GM12878 (cell line): ENCODE results near the gene ALDH1L1. TPM values are rescaled to one million over a fixed set of nuclear protein-coding genes. Genes with fewer than 3 reads are reported as not detected.

Experiments used
- ATAC-seq: fragments of 200-7000 bp; cut with Tn5 transposase; 3 replicates; pipeline ENCODE4 v1.9.1; 2020; ENCODE audit warnings: mild to moderate bottlenecking, moderate library complexity
- BruUV-seq: library from RNA; stranded (reverse); fragments of 400-500 nt; replicated peaks from 2 replicates; lab custom pipeline; 2021; lab: Mats Ljungman, UMichigan
- CTCF ChIA-PET: fragments of 300-600 bp; sonication (Branson Sonifier 250); formaldehyde crosslinking; extraction: SDS; loops from one replicate; lab custom pipeline; 2021; ENCODE audit warnings: inconsistent platforms; lab: Yijun Ruan, JAX
- POLR2A ChIA-PET: fragments of 350-600 bp; formaldehyde crosslinking; extraction: SDS; loops from one replicate; lab custom pipeline; 2021; ENCODE audit warnings: inconsistent platforms; lab: Charles Lee
- RAD21 ChIA-PET: fragments of 300-600 bp; sonication (Branson Sonifier 250); formaldehyde crosslinking; loops from one replicate; lab custom pipeline; 2023; ENCODE audit warnings: antibody characterized with exemption; ENCODE audit not compliant: unreplicated experiment; lab: Charles Lee
- SMC1A ChIA-PET: fragments of 300-600 bp; sonication (Branson Sonifier 250); formaldehyde crosslinking; loops from one replicate; lab custom pipeline; 2023; ENCODE audit not compliant: unreplicated experiment, uncharacterized antibody; lab: Charles Lee
- DNase-seq: peaks from one replicate; pipeline ENCODE4 v3.0.0-alpha.2; 2011; ENCODE audit warnings: low read depth, low spot score
- FAIRE-seq: peaks from 3 replicates; lab custom pipeline; 2011; peaks lifted over from hg19 to GRCh38; lab: Jason Lieb, UNC
- H2AFZ ChIP-seq: 2 replicates; pipeline ENCODE4 v1.6.0; 2011; ENCODE audit warnings: low read depth, low read length, control low read depth; ENCODE audit not compliant: control insufficient read depth
- H3K27ac ChIP-seq: 2 replicates; pipeline ENCODE4 v1.5.1; 2011; ENCODE audit warnings: control low read depth; ENCODE audit not compliant: control insufficient read depth, insufficient read depth
- H3K27me3 ChIP-seq, 2 experiments: replicated peaks in 1 of 2; 2 replicates each; pipeline versions ENCODE4 v1.6.0 to v1.6.1; 2011; ENCODE audit warnings: low read length in 1 of 2; ENCODE audit not compliant: control insufficient read depth in 2 of 2, insufficient read depth in 2 of 2
- H3K36me3 ChIP-seq, 2 experiments: 2 replicates each; pipeline ENCODE4 v1.5.1; 2011; ENCODE audit warnings: low read length in 1 of 2; ENCODE audit not compliant: control insufficient read depth in 2 of 2, insufficient read depth in 2 of 2
- H3K4me1 ChIP-seq: 2 replicates; pipeline ENCODE4 v1.6.1; 2011; ENCODE audit warnings: mild to moderate bottlenecking, low read length, moderate library complexity, mixed read lengths; ENCODE audit not compliant: control insufficient read depth, insufficient read depth
- H3K4me2 ChIP-seq: 2 replicates; pipeline ENCODE4 v1.6.0; 2011; ENCODE audit warnings: control low read depth; ENCODE audit not compliant: control insufficient read depth, insufficient read depth
- H3K4me3 ChIP-seq: fragments of 200-600 bp; sonication (generic); 2 replicates; pipeline ENCODE4 v1.5.1; 2016
- H3K79me2 ChIP-seq: 2 replicates; pipeline ENCODE4 v1.6.0; 2011; ENCODE audit warnings: low read length; ENCODE audit not compliant: control insufficient read depth, insufficient read depth
- H3K9ac ChIP-seq: 2 replicates; pipeline ENCODE4 v1.8.0; 2011; ENCODE audit warnings: low read length, control low read depth, mixed read lengths; ENCODE audit not compliant: control insufficient read depth, insufficient read depth
- H3K9me3 ChIP-seq: replicated peaks from 3 replicates; pipeline ENCODE4 v1.5.1; 2011; ENCODE audit warnings: mild to moderate bottlenecking, low read length; ENCODE audit not compliant: control insufficient read depth, insufficient read depth
- H4K20me1 ChIP-seq: 2 replicates; pipeline ENCODE4 v1.6.0; 2011; ENCODE audit not compliant: control insufficient read depth, insufficient read depth
- EED ChIP-seq: sonication (generic); IDR thresholded peaks from 2 replicates; pipeline ENCODE4 v1.6.1; 2016; ENCODE audit warnings: antibody characterized with exemption, low read depth
- RAD21 ChIP-seq: IDR thresholded peaks from 2 replicates; pipeline ENCODE4 v1.6.1; 2011; ENCODE audit warnings: mild to moderate bottlenecking, low read depth, low read length, moderate library complexity; ENCODE audit not compliant: insufficient read depth
- SIN3A ChIP-seq: IDR thresholded peaks from 2 replicates; pipeline ENCODE4 v1.6.1; 2012; ENCODE audit warnings: low read depth, low read length, improper control_type of control experiment
- SMAD5 ChIP-seq: IDR thresholded peaks from 2 replicates; pipeline ENCODE4 v1.6.1; 2016; ENCODE audit warnings: antibody characterized with exemption, low read depth
- SMC3 ChIP-seq: IDR thresholded peaks from 2 replicates; pipeline ENCODE4 v1.6.1; 2011; ENCODE audit warnings: low read length, improper control_type of control experiment, borderline replicate concordance
- SREBF1 ChIP-seq: IDR thresholded peaks from 2 replicates; pipeline ENCODE4 v1.6.1; 2012; ENCODE audit warnings: mild to moderate bottlenecking, low read length
- WGBS: methylation state at CpG from one replicate; pipeline ENCODE4 v1.1.6; 2016; ENCODE audit warnings: low lambda C conversion rate; ENCODE audit not compliant: insufficient replicate concordance, insufficient coverage; ENCODE audit errors: missing lambda C conversion rate; 5-methylcytosine and 5-hydroxymethylcytosine counted together
- in situ Hi-C: fragments of 300-500 bp; cut with MboI; formaldehyde crosslinking; loops from 9 replicates; pipeline ENCODE4 v1.14.3; 2018; ENCODE audit warnings: mixed read lengths
- intact Hi-C: fragments of 100-400 bp; cut with micrococcal nuclease; formaldehyde crosslinking; loops from one replicate; pipeline ENCODE4 v1.14.2; 2022; ENCODE audit not compliant: unreplicated experiment
- polyA plus RNA-seq, 11 experiments: library from polyadenylated mRNA; depleted of rRNA in 4 of 11; unstranded in 6 of 11; stranded (reverse) in 5 of 11; fragments of >200 nt; fragmentation: Nextera tagmentation in 4 of 11; fragmentation: Illumina TruSeq in 1 of 11; extraction: Ambion mirVana in 4 of 11; extraction: Trizol in 1 of 11; gene quantifications; 1 replicate in 1 of 11; 2 replicates in 10 of 11; pipeline versions ENCODE4 v1.2.1 to v1.2.3, GENCODE V29; 2011 to 2016; ENCODE audit warnings: inconsistent platforms in 2 of 11, missing spikeins in 2 of 11, low read depth in 1 of 11
- total RNA-seq, 4 experiments: library from RNA; depleted of rRNA in 3 of 4; stranded (reverse); fragments of >200 nt in 3 of 4; fragmentation: Illumina TruSeq in 1 of 4; extraction: Trizol in 1 of 4; gene quantifications; 2 replicates each; pipeline versions ENCODE4 v1.2.1 to v1.2.3, GENCODE V29; 2013 to 2021
- TF ChIP-seq, protein P1 (sequence below): fragments of 450-650 bp; IDR thresholded peaks from 2 replicates; pipeline ENCODE4 v1.6.1; 2017; ENCODE audit warnings: mild to moderate bottlenecking
- TF ChIP-seq, protein P2 (sequence below): fragments of 450-650 bp; IDR thresholded peaks from 2 replicates; pipeline ENCODE4 v1.6.1; 2017; ENCODE audit warnings: borderline replicate concordance

ALDH1L1 gene
- total and polyA plus RNA-seq, 10 of the 15 experiments (the other 5 are each of a cell fraction or from before 2014, with no cell fraction given), result 0.04 to 18.2 (median 0.45) TPM

DNA sequence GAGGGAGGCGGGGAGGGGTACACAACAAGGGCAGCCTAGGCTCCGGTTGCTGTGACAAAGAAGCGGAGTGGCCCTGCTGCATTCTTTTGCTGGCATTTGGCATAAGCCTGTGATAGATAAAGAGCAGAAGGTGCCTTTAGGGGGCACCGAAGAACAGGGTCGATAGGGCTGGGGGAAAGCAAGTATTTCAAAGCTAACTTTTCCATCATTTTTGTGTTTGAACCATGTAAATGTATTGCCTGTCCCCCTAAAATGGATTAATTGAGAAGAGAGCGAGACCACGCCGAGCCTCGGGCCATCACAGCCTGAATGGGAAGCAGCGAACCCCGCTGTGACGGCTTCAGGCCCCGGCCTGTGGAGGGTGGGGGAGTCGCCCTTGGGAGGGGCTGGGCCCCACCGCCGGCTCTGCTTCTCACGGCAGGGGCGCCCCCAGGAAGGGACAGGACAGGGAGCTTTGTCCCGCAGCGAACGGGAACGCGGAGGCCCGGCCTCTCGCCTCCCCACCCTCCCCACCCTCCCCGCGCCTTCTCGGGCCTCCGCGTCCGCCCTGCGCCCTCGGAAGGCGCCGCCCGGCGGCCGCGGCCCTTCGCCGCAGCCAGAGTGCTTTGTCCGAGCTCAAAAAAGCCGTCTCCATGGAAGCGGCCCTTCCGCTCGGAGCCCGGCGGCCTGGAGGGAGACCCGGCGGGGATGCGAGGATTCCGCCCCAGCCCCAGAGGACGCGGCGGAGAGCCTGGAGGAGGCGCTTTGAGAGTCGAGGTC, 32.4 kb upstream of the ALDH1L1 start:
- no peaks in the 10 kb centered on the region for H3K4me1 ChIP-seq
- POLR2A ChIA-PET, result no interaction called here
- FAIRE-seq (no peak), DNase-seq (no peak), ATAC-seq (no peak; the same call in 2 of the 3 replicates)
- in situ Hi-C loops, result no loop called here
- peak overlapping the region; percentile 4; the same call in 1 of the 2 replicates for H2AFZ ChIP-seq
- 17% methylated on average over 41 of the region's 57 CpGs for whole genome bisulfite sequencing
- peaks cover 9 to 16% of the 10 kb centered on the region in 2 experiments for H3K27me3 ChIP-seq
- RAD21 ChIA-PET, result no interaction called here
- TF ChIP-seq, protein P1, sequence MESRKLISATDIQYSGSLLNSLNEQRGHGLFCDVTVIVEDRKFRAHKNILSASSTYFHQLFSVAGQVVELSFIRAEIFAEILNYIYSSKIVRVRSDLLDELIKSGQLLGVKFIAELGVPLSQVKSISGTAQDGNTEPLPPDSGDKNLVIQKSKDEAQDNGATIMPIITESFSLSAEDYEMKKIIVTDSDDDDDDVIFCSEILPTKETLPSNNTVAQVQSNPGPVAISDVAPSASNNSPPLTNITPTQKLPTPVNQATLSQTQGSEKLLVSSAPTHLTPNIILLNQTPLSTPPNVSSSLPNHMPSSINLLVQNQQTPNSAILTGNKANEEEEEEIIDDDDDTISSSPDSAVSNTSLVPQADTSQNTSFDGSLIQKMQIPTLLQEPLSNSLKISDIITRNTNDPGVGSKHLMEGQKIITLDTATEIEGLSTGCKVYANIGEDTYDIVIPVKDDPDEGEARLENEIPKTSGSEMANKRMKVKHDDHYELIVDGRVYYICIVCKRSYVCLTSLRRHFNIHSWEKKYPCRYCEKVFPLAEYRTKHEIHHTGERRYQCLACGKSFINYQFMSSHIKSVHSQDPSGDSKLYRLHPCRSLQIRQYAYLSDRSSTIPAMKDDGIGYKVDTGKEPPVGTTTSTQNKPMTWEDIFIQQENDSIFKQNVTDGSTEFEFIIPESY, result no peak
- 0 out of 2 replicates have a peak, but pooled peaks have one; percentile 4 for TF ChIP-seq RAD21
- no peak overlapping the region; the same call in 1 of the 2 replicates for H3K4me2 ChIP-seq
- H3K9me3 ChIP-seq, result no peaks in the 10 kb centered on the region
- H3K27ac ChIP-seq, result no peak overlapping the region
- H3K9ac ChIP-seq, result no peak overlapping the region
- no peak overlapping the region for H3K4me3 ChIP-seq
- no peaks in the 10 kb centered on the region for H4K20me1 ChIP-seq
- H3K79me2 ChIP-seq, result no peaks in the 10 kb centered on the region
- H3K36me3 ChIP-seq, result no peaks in the 10 kb centered on the region
- CTCF ChIA-PET, result no interaction called here
- intact Hi-C loops, result no loop called here
- SMC1A ChIA-PET, result no interaction called here
- no TSS peak for BruUV-seq

DNA sequence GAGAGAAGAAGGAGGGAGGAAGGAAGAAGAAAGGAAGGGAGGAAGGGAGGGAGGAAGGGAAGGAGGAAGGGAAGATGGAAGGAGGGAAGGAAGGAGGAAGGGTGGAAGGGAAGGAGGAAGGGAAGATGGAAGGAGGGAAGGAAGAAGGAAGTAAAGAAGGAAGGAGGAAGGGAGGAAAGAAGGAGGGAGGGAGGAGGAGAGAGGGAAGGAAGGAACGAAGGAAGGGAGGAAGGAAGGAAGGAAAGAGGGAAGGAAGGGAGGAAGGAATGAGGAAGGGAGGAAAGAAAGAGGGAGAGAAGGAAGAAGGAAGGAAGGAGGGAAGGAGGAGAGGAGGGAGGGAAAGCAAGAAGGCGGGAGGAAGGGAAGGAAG, 31.8 kb upstream of the ALDH1L1 start:
- ChIA-PET SMC1A (no interaction called here), RAD21 (no interaction called here), CTCF (no interaction called here), POLR2A (no interaction called here)
- TF ChIP-seq, protein P2, sequence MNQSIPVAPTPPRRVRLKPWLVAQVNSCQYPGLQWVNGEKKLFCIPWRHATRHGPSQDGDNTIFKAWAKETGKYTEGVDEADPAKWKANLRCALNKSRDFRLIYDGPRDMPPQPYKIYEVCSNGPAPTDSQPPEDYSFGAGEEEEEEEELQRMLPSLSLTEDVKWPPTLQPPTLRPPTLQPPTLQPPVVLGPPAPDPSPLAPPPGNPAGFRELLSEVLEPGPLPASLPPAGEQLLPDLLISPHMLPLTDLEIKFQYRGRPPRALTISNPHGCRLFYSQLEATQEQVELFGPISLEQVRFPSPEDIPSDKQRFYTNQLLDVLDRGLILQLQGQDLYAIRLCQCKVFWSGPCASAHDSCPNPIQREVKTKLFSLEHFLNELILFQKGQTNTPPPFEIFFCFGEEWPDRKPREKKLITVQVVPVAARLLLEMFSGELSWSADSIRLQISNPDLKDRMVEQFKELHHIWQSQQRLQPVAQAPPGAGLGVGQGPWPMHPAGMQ, result no peak
- TF ChIP-seq SIN3A, result no peak
- TF ChIP-seq SREBF1, result no peak
- no peak for TF ChIP-seq SMAD5
- no peak for TF ChIP-seq EED
- no peak for TF ChIP-seq SMC3
- in situ Hi-C loops, result no loop called here
- FAIRE-seq (no peak), ATAC-seq (no peak), DNase-seq (no peak)
- H3K79me2 ChIP-seq, result no peaks in the 10 kb centered on the region
- H3K4me1 ChIP-seq, result no peaks in the 10 kb centered on the region
- 3% methylated on average over 2 of the region's 2 CpGs for WGBS
- peaks cover 9 to 16% of the 10 kb centered on the region in 2 experiments for H3K27me3 ChIP-seq
- no peaks in the 10 kb centered on the region for H3K9me3 ChIP-seq
- no peak overlapping the region for H3K4me3 ChIP-seq
- H3K9ac ChIP-seq, result no peak overlapping the region
- no TSS peak for BruUV-seq
- no peak overlapping the region for H3K4me2 ChIP-seq
- H4K20me1 ChIP-seq, result no peaks in the 10 kb centered on the region
- intact Hi-C loops, result no loop called here
- H3K27ac ChIP-seq, result no peak overlapping the region
- H3K36me3 ChIP-seq, result no peaks in the 10 kb centered on the region
- no peak overlapping the region for H2AFZ ChIP-seq
